ENCODE data around the gene HEATR9. TPM values are rescaled to one million over a fixed set of nuclear protein-coding genes. Genes with fewer than 3 reads are reported as not detected.

The HEATR9 gene
- total and polyA plus RNA-seq, 2 of the 13 experiments (the other 11 are each of a cell fraction or from before 2014, with no cell fraction given): not detected

DNA sequence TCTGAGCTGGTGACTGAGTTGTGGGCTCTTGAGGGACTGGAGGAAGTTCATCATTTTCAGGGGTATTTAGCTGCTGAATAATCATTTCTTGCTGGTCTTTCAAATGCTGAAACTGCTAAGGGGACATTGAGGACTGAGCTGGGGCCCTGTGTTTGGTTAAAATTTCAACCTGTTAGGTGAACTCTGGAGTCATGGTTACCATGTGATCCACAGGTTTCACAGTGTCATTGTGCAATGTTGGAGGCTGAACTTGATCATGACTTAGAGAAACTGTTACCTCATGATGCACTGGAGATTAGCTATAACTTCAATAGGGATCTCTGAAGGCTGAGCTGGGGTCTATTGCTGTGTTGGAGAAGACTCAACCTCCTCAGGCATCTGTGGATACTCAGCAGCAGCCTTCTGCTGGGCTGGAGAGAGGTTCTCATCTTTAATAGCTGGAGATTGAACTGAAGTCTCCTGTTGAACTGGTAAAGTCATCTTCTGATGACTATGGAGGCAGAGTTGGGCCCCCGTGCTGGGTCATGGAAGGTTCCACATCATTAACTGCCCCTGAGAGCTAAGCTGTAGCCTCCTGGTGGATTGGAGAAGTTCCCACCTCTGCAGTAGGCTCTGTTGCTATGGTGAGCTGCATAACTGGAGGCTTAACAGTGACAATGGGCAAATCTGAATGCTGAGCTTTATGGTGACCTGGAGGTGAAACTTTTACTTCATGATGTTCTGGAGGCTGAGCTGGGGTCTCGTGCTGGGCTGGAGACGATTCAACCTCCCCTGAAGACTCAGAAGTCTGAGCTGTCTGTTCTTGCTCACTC lies 46.7 kb upstream of the HEATR9 start:
- Histone ChIP-seq H4K20me1 (ENCODE audit: insufficient read depth, low read length) (no peaks in the 10 kb centered on the region), H3K9ac (ENCODE audit: insufficient read depth, low read depth, low read length) (no peak overlapping the region), H3K4me3 (replicated peaks in 1 of 3; ENCODE audit: insufficient read depth in 1 of 3, low read depth in 2 of 3, low read length in 3 of 3) (no peak overlapping the region), H3K27me3 (ENCODE audit: control insufficient read depth in 1 of 2, insufficient read depth in 2 of 2, low read length in 2 of 2) (no peaks in the 10 kb centered on the region), H3K27ac (ENCODE audit: extremely low read length, insufficient read depth, low read length) (no peak overlapping the region), H3K9me3 (ENCODE audit: low read length) (no peaks in the 10 kb centered on the region), H3K4me1 (ENCODE audit: insufficient read depth, low read length) (peaks cover 30% of the 10 kb centered on the region), H3K36me3 (replicated peaks in 1 of 2; ENCODE audit: control insufficient read depth in 1 of 2, insufficient read depth in 2 of 2, low read length in 2 of 2) (no peaks in the 10 kb centered on the region), H3K4me2 (ENCODE audit: low read depth, low read length) (no peak overlapping the region), H3K79me2 (ENCODE audit: insufficient read depth, low read length) (no peaks in the 10 kb centered on the region), H2AFZ (ENCODE audit: low read length) (no peak overlapping the region)
- in situ Hi-C loops (cut with HindIII; ENCODE audit: extremely low pct_ligation_motif_present, low pct_unique_long_range_greater_than_20kb) (no loop called here), intact Hi-C loops (cut with micrococcal nuclease; ENCODE audit: unreplicated experiment) (no loop called here)
- ChIA-PET POLR2A (no interaction called here), CTCF (ENCODE audit: low intra/inter-chr PET ratio, low total read pairs) (no interaction called here)
- BruUV-seq (replicated peaks): no TSS peak
- peak; percentile 31; the same call in 1 of the 3 replicates for ATAC-seq
- no peak for DNase-seq (ENCODE audit: low spot score)
- FAIRE-seq: no peak
- no CpG with 5 or more reads among the region's 3 CpGs for WGBS (ENCODE audit: low lambda C conversion rate)
- TF ChIP-seq GABPA (IDR thresholded peaks at IDR 0.05; ENCODE audit: low read depth, low read length) (no peak), GABPA (CRISPR knock-in tag; IDR thresholded peaks at IDR 0.05; ENCODE audit: low read depth) (no peak), ZNF343 (CRISPR knock-in tag; IDR thresholded peaks at IDR 0.05) (no peak), CEBPG (CRISPR knock-in tag; IDR thresholded peaks at IDR 0.05) (peak; percentile 76), ZFP36 (IDR thresholded peaks at IDR 0.05; ENCODE audit: borderline replicate concordance, low read depth, low read length, partially characterized antibody) (no peak), SCMH1 (CRISPR knock-in tag; IDR thresholded peaks at IDR 0.05; ENCODE audit: borderline replicate concordance) (no peak), EZH2 (conservative IDR thresholded peaks at IDR 0.05; ENCODE audit: low read depth, low read length) (no peak), CREM (IDR thresholded peaks at IDR 0.05) (no peak), CREM (CRISPR knock-in tag; IDR thresholded peaks at IDR 0.05) (no peak), BCL6 (CRISPR knock-in tag; IDR thresholded peaks at IDR 0.05) (0 out of 2 replicates have a peak, but pooled peaks have one; percentile 18), NFYC (CRISPR knock-in tag; IDR thresholded peaks at IDR 0.05) (no peak), HNF4A (CRISPR knock-in tag; IDR thresholded peaks at IDR 0.05) (peak; percentile 45; the same call in 1 of the 2 replicates)
- TF ChIP-seq, protein P1, sequence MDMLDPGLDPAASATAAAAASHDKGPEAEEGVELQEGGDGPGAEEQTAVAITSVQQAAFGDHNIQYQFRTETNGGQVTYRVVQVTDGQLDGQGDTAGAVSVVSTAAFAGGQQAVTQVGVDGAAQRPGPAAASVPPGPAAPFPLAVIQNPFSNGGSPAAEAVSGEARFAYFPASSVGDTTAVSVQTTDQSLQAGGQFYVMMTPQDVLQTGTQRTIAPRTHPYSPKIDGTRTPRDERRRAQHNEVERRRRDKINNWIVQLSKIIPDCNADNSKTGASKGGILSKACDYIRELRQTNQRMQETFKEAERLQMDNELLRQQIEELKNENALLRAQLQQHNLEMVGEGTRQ (IDR thresholded peaks at IDR 0.05; ENCODE audit: low read depth, low read length): no peak
- TF ChIP-seq, protein P1 (CRISPR knock-in tag; IDR thresholded peaks at IDR 0.05; ENCODE audit: borderline replicate concordance): no peak
- TF ChIP-seq, protein P2, sequence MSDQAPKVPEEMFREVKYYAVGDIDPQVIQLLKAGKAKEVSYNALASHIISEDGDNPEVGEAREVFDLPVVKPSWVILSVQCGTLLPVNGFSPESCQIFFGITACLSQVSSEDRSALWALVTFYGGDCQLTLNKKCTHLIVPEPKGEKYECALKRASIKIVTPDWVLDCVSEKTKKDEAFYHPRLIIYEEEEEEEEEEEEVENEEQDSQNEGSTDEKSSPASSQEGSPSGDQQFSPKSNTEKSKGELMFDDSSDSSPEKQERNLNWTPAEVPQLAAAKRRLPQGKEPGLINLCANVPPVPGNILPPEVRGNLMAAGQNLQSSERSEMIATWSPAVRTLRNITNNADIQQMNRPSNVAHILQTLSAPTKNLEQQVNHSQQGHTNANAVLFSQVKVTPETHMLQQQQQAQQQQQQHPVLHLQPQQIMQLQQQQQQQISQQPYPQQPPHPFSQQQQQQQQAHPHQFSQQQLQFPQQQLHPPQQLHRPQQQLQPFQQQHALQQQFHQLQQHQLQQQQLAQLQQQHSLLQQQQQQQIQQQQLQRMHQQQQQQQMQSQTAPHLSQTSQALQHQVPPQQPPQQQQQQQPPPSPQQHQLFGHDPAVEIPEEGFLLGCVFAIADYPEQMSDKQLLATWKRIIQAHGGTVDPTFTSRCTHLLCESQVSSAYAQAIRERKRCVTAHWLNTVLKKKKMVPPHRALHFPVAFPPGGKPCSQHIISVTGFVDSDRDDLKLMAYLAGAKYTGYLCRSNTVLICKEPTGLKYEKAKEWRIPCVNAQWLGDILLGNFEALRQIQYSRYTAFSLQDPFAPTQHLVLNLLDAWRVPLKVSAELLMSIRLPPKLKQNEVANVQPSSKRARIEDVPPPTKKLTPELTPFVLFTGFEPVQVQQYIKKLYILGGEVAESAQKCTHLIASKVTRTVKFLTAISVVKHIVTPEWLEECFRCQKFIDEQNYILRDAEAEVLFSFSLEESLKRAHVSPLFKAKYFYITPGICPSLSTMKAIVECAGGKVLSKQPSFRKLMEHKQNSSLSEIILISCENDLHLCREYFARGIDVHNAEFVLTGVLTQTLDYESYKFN (CRISPR knock-in tag; conservative IDR thresholded peaks at IDR 0.05): peak; percentile 29
- TF ChIP-seq, protein P3, sequence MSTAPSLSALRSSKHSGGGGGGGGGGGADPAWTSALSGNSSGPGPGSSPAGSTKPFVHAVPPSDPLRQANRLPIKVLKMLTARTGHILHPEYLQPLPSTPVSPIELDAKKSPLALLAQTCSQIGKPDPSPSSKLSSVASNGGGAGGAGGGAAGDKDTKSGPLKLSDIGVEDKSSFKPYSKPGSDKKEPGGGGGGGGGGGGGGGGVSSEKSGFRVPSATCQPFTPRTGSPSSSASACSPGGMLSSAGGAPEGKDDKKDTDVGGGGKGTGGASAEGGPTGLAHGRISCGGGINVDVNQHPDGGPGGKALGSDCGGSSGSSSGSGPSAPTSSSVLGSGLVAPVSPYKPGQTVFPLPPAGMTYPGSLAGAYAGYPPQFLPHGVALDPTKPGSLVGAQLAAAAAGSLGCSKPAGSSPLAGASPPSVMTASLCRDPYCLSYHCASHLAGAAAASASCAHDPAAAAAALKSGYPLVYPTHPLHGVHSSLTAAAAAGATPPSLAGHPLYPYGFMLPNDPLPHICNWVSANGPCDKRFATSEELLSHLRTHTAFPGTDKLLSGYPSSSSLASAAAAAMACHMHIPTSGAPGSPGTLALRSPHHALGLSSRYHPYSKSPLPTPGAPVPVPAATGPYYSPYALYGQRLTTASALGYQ (CRISPR knock-in tag; IDR thresholded peaks at IDR 0.05): no peak

Data from HepG2 (cell line).